Measurements from ENCODE around the gene ABHD6. TPM values are rescaled to one million over a fixed set of nuclear protein-coding genes. Genes with fewer than 3 reads are reported as not detected.
A peak's percentile ranks its signal among the peaks of the same experiment; 100 is the strongest.
"Not testable (repeated sequence)": the region's sequence is repeated elsewhere in the genome, so short reads cannot be mapped to it uniquely, and the experiment has no call there.

ABHD6 gene
- total RNA-seq, 1 experiment from 2014 or later, result 8.9 TPM

GRCh38 chr3:58260733-58261132 lies 23.1 kb downstream of the ABHD6 start:
- in situ Hi-C loops (cut with HindIII; ENCODE audit: low pct_unique_long_range_greater_than_20kb, low sequenced_read_pairs), result no loop called here
- no peak for DNase-seq (ENCODE audit: low read depth)

GRCh38 chr3:58261954-58262666 lies 24.5 kb downstream of the ABHD6 start:
- DNase-seq (ENCODE audit: low read depth), result no peak
- in situ Hi-C loops (cut with HindIII; ENCODE audit: low pct_unique_long_range_greater_than_20kb, low sequenced_read_pairs), result no loop called here

GRCh38 chr3:58266577-58266976 lies 29.0 kb downstream of the ABHD6 start:
- in situ Hi-C loops (cut with HindIII; ENCODE audit: low pct_unique_long_range_greater_than_20kb, low sequenced_read_pairs), result no loop called here
- DNase-seq (ENCODE audit: low read depth), result no peak

- in situ Hi-C loops (cut with HindIII; ENCODE audit: low pct_unique_long_range_greater_than_20kb, low sequenced_read_pairs); DNase-seq (ENCODE audit: low read depth): not testable (repeated sequence)
These were observed 30.0 kb downstream of the ABHD6 start for GRCh38 chr3:58267543-58267942.

GRCh38 chr3:58269356-58269755 lies 31.8 kb downstream of the ABHD6 start:
- DNase-seq (ENCODE audit: low read depth), result no peak
- in situ Hi-C loops (cut with HindIII; ENCODE audit: low pct_unique_long_range_greater_than_20kb, low sequenced_read_pairs), result no loop called here

- in situ Hi-C loops (cut with HindIII; ENCODE audit: low pct_unique_long_range_greater_than_20kb, low sequenced_read_pairs), result no loop called here
- no peak for DNase-seq (ENCODE audit: low read depth)
These were observed 32.9 kb downstream of the ABHD6 start for GRCh38 chr3:58270485-58270884.

- DNase-seq (ENCODE audit: low read depth), result peak; percentile 13
- in situ Hi-C loops (cut with HindIII; ENCODE audit: low pct_unique_long_range_greater_than_20kb, low sequenced_read_pairs), result no loop called here
These were observed 34.4 kb downstream of the ABHD6 start for GRCh38 chr3:58271901-58272501.

GRCh38 chr3:58272891-58273290 lies 35.3 kb downstream of the ABHD6 start:
- in situ Hi-C loops (cut with HindIII; ENCODE audit: low pct_unique_long_range_greater_than_20kb, low sequenced_read_pairs), result no loop called here
- no peak for DNase-seq (ENCODE audit: low read depth)

GRCh38 chr3:58273362-58273761 lies 35.8 kb downstream of the ABHD6 start:
- in situ Hi-C loops (cut with HindIII; ENCODE audit: low pct_unique_long_range_greater_than_20kb, low sequenced_read_pairs); DNase-seq (ENCODE audit: low read depth): not testable (repeated sequence)

GRCh38 chr3:58274027-58274614 lies 36.5 kb downstream of the ABHD6 start:
- in situ Hi-C loops (cut with HindIII; ENCODE audit: low pct_unique_long_range_greater_than_20kb, low sequenced_read_pairs), result no loop called here
- no peak for DNase-seq (ENCODE audit: low read depth)

- DNase-seq (ENCODE audit: low read depth), result no peak
- in situ Hi-C loops (cut with HindIII; ENCODE audit: low pct_unique_long_range_greater_than_20kb, low sequenced_read_pairs), result no loop called here
These were observed 43.5 kb downstream of the ABHD6 start for GRCh38 chr3:58281069-58281468.

- no peak for DNase-seq (ENCODE audit: low read depth)
- in situ Hi-C loops (cut with HindIII; ENCODE audit: low pct_unique_long_range_greater_than_20kb, low sequenced_read_pairs), result no loop called here
These were observed 47.7 kb downstream of the ABHD6 start for GRCh38 chr3:58285334-58285733.

GRCh38 chr3:58287354-58287753 lies 49.8 kb downstream of the ABHD6 start:
- in situ Hi-C loops (cut with HindIII; ENCODE audit: low pct_unique_long_range_greater_than_20kb, low sequenced_read_pairs), result no loop called here

GRCh38 chr3:58288011-58288728 lies 50.6 kb downstream of the ABHD6 start:
- in situ Hi-C loops (cut with HindIII; ENCODE audit: low pct_unique_long_range_greater_than_20kb, low sequenced_read_pairs), result no loop called here
- no peak for DNase-seq (ENCODE audit: low read depth)

More at GRCh38 chr3:58287354-58287753, 49.8 kb downstream of the ABHD6 start:
- no peak for DNase-seq (ENCODE audit: low read depth)

GRCh38 chr3:58288964-58289613 lies 51.5 kb downstream of the ABHD6 start:
- in situ Hi-C loops (cut with HindIII; ENCODE audit: low pct_unique_long_range_greater_than_20kb, low sequenced_read_pairs); DNase-seq (ENCODE audit: low read depth): not testable (repeated sequence)

GRCh38 chr3:58290446-58290845 lies 52.9 kb downstream of the ABHD6 start:
- in situ Hi-C loops (cut with HindIII; ENCODE audit: low pct_unique_long_range_greater_than_20kb, low sequenced_read_pairs); DNase-seq (ENCODE audit: low read depth): not testable (repeated sequence)

- DNase-seq (ENCODE audit: low read depth), result no peak
- in situ Hi-C loops (cut with HindIII; ENCODE audit: low pct_unique_long_range_greater_than_20kb, low sequenced_read_pairs), result no loop called here
These were observed 54.2 kb downstream of the ABHD6 start for GRCh38 chr3:58291671-58292338.

GRCh38 chr3:58292866-58293265 lies 55.3 kb downstream of the ABHD6 start:
- in situ Hi-C loops (cut with HindIII; ENCODE audit: low pct_unique_long_range_greater_than_20kb, low sequenced_read_pairs), result no loop called here
- DNase-seq (ENCODE audit: low read depth), result no peak
